GM19193 (cell line): ENCODE results near the gene RTN4RL1.

Experiments used
- POLR2A ChIP-seq: IDR thresholded peaks from 4 replicates; pipeline ENCODE4 v1.6.1; 2011; ENCODE audit not compliant: insufficient read depth, insufficient read length; ENCODE audit errors: extremely low read depth

RTN4RL1 gene

DNA sequence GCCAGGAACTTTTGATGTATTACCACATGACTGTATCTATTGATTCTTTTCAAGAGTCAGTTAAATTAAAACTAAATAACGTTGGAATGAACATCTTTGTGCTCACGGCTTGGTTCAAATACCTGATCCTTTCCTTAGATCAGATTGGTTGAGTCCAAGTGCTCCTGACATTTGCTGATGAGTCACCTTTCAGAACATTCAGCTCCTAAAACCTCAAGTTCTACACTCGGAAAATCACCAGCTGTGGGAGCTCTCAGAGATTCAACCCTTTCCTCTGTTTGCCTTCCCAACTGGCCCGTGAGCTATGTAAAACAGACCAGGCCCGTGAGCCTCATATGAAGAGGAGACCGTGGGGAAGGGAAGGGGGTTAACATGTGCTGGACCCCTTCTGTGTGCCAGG lies 68.1 kb downstream of the RTN4RL1 start:
- no peak for TF ChIP-seq POLR2A

DNA sequence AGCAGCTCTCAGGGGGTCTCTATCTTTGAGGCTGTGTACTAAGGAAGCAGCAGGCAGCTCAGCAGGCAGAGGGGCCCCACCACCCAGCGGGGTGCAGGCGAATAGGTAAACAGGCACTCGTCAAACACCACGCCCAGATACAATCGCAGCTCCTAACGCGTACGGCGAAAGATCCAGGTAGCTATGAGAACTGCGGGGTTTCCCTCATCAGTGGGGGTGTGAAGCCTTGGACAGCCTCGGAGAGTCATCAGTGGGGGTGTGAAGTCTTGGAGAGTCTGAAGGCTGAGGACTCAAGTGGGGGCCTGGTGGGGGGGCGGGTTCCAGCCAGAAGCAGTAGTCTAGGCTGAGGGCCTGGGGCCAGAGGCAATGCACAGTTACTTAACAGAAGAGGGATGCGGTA lies 69.0 kb downstream of the RTN4RL1 start:
- no peak for TF ChIP-seq POLR2A

DNA sequence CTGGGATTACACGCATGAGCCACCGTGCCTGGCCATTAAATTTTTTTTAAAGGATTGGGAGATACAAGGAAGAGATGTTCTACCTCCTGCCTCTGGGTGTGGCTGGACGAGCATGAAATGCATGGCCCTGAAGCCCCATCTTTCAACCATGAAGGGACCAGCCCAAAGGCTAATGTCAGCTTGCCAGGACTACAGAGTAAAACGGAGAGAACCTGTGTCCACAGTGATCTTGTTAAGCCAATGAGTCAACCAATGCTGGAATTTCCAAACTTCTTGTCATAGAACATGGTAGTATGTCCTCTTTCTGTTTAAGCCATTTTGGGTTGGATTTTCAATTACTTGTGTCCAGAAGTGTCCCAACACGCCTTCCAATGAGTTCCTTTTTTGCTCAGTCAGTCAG lies 71.3 kb downstream of the RTN4RL1 start:
- TF ChIP-seq POLR2A, result no peak

DNA sequence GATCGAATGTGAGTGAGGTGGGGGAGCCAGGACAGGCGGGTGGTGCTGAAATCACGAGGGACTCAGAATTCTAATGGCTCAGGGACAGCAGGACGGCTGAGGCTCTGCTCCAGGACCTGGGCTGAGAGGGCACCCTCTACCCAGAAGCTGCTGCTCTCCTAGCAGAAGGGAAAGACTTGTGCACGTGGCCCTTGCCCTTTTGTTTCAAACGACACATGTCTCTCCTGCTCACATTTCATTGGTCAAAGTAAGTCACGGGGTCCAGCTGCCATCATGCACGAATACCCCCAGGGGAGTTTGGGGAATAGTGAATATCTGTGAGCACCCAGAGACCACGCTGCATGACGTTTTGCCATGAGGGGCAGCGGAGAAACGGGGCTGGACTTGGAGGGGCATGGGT lies 73.2 kb downstream of the RTN4RL1 start:
- no peak for TF ChIP-seq POLR2A

- TF ChIP-seq POLR2A, result no peak
Measured at GRCh38 chr17:1949754-1950153, 75.4 kb downstream of the RTN4RL1 start.

- TF ChIP-seq POLR2A, result no peak
Measured at GRCh38 chr17:1948517-1948825, 76.7 kb downstream of the RTN4RL1 start.

GRCh38 chr17:1947743-1948516 lies 77.2 kb downstream of the RTN4RL1 start:
- no peak for TF ChIP-seq POLR2A

DNA sequence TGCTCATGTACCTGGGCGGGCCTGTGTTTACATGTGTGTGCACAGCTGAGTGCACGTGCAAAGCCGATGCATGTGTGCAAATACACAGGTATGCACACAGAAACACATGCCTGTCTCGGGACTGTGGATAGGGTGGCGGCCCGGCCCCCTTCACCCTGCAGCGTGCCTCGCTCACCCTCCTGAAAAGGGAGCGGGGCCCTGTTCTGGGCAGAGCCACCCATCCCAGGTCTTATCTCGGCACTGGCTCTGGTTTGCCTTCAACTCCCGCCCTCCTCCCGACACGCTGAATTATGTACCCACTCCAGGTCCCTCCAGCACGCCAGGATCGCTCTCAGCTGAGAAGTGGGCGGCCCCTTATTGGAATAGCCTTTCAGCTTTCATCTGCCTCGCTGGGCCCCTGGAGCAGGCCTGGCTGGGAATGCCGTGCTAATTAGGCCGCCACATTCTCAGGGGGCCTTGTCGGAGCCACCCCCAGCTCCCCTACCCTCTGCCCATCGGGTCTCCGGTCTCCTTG lies 77.8 kb downstream of the RTN4RL1 start:
- TF ChIP-seq POLR2A, result no peak

DNA sequence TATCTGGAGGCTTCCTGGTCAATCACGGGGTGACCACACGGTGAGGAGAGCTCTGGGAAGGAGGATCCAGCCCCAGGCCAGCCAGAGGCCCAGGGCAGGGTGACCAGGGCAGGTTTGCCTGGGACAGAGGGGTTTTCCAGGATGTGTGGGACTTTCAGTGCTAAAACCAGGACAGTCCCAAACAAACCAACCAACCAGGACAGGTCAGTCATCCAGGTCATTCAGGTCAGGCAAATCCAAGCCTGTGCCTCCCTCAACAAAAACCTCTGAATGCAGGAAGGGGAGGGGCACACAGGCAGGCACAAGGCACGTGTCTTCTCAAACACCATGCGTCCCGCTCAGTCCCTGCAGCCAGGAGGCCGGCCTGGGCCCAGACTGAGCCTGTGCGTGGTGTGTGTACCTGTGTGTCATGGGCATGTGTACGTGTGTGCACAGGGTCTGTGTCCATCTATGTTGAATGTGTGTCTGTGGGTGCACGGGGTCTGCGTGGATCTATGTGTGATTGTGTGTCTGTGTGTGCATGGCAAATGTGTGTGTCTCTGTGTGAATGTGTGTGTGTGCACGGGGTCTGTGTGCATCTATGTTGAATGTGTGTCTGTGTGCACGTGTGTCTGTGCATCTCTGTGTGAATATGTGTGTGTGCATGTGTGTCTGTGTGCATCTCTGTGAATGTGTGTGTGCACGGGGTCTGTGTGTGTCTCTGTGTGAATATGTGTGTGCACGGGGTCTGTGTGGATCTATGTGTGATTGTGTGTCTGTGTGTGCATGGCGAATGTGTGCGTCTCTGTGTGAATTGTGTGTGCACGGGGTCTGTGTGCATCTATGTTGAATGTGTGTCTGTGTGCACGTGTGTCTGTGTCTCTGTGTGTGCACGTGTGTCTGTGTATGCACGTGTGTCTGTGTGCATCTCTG lies 78.9 kb downstream of the RTN4RL1 start:
- no peak for TF ChIP-seq POLR2A

DNA sequence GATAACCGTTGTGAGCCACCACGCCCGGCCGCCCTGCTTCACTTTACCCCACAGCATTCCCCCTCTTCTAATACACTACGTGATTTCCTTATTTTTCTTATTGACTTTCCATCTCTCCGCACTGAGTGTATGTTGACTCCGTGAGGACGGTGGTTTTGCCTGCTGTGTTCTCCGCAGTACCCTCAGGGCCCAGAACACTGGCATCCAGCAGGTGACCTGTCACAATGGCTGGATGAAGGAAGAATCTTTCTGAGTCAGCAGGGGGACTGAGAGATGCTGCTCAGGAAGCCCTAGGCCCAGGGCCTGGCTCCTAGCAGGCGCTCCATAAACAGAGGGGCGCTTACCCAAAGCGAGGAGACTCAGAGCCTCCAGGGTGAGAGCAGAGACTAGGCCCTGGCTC lies 79.5 kb downstream of the RTN4RL1 start:
- no peak for TF ChIP-seq POLR2A

DNA sequence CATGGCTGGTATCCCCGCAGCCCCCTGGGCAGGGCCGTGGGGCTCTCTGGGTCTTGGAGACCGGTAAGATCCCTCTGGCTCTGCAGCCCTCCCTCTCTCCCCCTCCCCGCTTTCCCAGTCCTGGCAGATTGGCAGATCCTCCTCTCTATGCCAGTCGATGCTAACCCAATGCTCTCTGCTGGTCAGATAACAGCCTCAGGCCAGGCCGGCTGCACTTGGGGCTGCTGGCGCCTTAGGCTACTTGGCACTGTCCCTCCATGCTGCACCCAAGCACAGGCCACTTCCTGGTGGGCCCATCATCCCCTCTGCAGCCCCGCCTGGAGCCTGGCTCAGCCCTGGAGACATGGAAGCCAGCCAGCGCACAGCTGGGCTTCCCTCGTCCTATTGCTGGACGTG lies 81.7 kb downstream of the RTN4RL1 start:
- no peak for TF ChIP-seq POLR2A

DNA sequence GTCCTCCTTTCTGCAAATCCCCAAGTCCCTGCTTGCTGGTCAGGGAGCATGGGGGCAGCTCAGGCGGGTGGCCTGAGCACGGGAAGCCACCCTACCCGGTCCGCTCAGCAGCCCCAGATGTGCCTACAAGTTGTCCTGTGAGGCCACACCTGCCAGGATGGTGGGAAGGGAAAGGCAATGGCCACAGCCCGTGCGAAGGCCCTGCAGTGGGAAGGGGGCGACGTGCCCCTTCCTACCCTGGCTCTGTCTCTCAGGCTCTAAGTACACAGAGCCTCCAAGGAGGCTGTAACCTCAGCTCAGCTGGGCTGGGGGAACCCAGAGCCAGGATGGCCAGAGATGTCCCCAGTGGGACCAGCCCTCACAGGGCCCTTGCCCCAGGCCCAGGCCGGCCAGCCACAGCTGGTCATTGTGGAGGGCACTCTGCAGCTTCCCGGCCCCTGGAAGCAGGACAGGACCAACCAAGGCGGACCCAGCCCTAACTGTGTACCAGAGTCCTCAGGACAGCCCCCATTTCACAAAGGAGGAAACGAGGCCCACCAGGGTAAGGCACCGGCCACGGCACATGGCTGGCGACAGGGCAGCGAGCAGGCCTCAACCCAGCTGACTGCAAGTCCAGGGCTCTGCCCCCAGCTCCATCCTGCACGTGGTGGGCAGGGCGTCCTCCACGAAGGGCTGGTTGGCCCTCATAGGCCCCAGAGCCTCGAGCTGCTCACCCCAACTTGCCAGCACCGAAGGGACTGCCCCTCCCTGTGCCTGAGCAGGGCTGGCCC lies 82.3 kb downstream of the RTN4RL1 start:
- TF ChIP-seq POLR2A, result no peak

DNA sequence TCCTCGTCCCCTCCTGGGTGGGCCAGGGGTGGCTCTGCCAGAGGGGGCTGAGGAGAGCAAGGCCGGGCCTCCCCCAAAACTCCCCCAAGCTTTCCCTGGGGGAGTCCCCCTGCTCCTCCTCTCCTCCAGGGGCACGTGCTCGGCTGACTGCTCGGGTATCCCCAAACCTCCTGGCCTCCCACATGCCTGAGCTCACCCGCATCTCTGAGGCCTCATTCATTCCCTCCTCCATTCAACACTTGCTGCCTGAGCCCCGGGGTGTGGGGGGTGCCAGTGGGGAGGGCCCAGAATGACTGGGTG lies 83.1 kb downstream of the RTN4RL1 start:
- no peak for TF ChIP-seq POLR2A

DNA sequence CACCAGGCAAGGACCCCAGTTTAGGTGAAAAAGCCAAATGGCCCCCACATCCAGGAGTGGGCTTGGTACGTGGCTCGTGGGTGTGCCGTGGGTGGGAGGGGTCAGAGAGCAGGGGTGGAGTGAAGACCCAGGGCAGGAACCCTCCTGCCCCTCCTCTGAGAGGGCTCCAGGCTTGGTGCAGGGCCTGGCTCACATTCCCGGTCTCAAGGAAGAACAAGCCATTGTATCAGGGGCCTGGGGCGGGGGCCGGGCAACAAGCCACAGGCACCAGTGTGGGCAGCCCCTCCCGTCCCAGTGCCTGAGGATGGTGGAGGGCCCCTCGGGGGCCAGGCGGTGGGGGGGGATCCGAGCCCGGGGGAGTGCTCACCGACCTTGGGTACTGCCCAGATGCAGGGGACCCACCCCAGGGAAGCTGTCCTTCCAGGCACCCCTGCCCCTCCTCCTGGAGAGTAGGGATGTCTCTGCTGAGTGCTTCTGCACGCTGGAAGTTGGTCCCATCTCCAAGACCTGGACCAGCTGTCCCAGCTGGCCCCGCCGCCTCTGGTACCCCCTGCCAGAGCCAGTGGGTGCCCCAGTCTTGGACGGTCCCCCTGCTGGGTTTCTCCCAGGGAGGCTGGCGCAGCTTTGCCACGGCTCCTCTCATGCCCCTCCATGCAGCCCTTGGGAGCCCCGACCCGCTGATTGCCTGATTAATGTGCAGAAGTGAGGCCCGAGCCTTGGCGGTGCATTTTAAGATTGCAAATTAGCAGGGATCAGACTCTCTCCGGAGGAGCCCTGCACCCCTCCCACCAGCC lies 83.7 kb downstream of the RTN4RL1 start:
- TF ChIP-seq POLR2A, result no peak

GRCh38 chr17:1940810-1941185 lies 84.3 kb downstream of the RTN4RL1 start:
- no peak for TF ChIP-seq POLR2A

- TF ChIP-seq POLR2A, result no peak
Measured at GRCh38 chr17:1939981-1940809, 84.9 kb downstream of the RTN4RL1 start.
